Brain pericyte (primary cell): ENCODE results near the gene ARID5A.

Experiments used
- DNase-seq: peaks from one replicate; pipeline ENCODE4 v3.0.0-alpha.2; 2012; ENCODE audit warnings: low read depth, low spot score

Gene ARID5A

DNA sequence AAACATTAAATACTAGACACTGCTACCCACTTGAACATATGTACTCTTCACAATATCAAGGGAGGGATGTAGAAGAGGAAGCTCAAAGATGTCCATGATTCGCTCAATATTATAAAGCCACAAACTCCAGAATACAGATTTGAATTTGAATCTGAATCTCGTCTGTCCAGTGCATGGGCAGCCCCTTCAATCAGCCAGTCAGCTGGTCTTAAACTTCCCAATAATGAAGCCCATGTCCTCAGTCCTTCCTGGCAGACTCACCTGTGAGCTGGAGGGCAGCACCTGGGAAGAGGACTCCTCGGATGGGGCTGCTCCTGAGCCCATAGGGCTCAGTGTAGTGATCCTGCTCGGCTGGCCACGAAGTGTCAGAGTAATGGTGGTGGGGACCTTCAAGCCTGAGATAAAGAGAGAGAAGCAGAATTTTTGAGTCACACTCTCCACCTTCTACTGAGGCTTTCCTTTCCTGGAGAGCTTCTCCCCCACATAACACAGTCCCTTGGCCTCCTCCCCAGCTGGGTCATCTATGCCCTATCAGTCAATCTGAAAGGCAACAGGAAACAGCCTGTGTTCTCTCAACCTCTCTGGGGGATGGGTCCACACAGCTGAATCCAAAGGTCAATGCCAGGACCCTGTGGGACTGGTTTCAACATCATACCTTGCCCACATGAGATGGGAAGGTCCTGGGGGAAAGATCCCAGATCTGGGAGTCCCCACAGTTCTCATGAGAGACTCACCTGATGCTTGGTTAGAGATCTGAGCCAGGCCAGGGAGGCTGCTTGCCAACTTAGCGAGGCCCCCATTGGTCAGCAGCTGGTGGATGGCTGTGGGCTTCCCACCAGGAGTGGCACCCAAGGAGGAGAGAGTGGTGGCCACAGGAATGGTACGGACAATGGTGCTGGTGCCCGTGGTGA is 65.1 kb downstream of the ARID5A start:
- no peak for DNase-seq
